Fibroblast of skin of right biceps (primary cell): Measurements from ENCODE around the gene ITGA5.

ENCODE experiments used
- DNase-seq: peaks from one replicate; pipeline ENCODE4 v3.0.0-alpha.2; 2013

Gene ITGA5

DNA sequence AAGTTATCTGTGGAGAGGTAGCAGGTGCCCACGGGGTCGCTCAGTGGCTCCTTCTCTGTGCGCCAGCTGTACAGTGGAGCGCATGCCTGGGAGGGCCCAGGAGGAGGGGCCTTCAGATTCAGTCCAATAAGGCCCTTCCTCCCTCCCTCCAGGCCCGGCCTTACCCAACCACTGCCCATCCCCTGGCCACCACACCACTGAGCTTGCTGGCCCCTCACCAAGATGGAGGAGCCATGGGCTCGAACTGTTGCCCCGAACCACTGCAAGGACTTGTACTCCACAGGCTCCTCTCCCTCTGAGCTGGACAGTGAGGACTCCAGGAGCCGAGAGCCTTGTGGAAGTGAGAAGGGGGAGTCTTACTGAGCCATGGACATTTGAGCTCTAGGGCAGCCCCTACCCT lies 9.8 kb downstream of the ITGA5 start:
- DNase-seq, result no peak

DNA sequence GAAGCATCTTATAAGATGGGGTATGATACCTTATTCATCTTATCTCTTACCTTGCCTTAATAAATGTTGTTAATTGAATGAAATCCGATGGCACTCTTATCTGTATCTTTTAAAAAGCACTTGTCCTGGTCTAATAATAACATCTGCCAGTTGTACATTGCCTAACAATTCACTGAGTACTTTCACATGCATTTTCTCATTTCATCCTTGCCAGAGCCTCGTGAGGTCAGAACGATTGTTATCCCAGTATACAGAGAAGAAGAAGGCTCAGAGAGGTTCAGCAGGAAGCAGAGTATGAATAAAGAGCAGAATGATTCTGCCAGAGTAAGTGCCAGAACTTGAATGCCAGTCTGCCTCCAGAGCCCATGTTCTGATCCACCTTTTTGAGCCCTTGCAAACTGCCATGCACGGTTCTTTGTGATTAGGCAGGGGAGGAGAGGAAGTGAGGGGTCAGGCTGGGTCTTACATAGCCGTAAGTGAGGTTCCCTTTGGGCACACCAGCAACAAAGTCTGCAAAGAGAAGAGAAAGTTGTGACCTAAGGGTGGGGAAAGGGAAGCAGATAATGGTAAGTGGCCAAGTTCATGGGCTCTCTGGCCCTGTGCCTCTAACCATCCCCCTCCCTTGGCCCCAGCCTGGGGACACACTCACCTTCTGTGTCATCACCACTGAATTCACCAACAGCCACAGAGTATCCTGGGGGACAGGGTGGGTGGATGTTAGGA lies 11.7 kb downstream of the ITGA5 start:
- no peak for DNase-seq

DNA sequence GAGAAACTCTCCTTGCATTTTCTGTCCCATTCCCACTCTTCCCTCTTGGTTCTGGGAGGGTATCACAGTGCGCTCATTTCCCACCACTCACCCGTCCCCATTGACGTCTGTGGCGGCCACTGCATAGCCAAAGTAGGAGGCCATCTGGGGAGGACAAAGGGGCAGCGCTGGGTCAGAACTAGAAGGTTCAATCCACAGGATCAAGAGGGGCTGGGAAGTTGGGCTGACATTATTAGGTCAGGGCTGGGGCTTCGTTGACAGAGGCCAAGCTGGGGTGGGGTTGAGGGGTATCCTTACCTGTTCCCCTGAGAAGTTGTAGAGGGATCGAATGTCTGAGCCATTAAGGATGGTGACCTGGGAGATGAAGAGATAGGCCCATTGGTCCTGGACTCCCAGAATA lies 13.5 kb downstream of the ITGA5 start:
- DNase-seq, result no peak

DNA sequence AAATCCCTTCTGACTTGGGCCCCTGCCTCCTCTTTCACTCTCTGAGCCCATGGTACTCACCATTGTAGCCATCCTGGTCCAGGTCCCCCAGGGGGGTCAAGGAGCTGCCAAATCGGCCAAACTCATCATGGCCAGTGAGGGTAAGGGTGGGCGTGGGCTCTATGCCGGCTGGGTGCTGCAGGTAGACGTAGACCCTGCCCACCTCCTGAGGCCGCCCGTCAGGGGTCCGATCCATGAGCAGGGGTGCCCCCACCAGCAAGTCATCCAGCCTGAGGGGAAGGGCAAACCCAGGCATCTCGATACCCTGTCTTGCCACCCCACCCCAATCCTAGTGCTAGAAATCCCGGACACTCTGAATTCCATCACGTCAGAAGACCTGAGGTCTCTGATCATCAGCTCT lies 14.0 kb downstream of the ITGA5 start:
- DNase-seq, result no peak

GRCh38 chr12:54404061-54405004 lies 14.7 kb downstream of the ITGA5 start:
- peak; percentile 50 for DNase-seq

DNA sequence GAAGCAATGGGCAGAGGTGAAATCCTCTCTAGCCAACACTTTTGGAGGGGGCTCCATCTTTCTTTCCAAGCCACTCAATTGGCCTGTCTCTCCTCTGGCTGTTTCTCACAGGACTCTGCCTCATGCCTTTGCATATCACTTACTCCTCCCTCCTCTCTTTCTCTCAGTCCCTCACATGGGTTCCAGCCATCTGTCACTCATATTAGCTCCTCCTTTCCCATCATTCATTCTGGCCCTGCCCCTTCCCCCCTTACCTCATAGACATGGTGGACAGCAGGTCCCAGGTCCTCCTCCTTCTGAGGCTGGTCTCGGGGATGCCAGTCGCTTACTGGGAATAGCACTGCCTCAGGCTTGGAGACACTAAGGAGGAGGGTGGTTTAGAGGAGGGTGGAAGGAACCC lies 17.9 kb downstream of the ITGA5 start:
- DNase-seq, result no peak

DNA sequence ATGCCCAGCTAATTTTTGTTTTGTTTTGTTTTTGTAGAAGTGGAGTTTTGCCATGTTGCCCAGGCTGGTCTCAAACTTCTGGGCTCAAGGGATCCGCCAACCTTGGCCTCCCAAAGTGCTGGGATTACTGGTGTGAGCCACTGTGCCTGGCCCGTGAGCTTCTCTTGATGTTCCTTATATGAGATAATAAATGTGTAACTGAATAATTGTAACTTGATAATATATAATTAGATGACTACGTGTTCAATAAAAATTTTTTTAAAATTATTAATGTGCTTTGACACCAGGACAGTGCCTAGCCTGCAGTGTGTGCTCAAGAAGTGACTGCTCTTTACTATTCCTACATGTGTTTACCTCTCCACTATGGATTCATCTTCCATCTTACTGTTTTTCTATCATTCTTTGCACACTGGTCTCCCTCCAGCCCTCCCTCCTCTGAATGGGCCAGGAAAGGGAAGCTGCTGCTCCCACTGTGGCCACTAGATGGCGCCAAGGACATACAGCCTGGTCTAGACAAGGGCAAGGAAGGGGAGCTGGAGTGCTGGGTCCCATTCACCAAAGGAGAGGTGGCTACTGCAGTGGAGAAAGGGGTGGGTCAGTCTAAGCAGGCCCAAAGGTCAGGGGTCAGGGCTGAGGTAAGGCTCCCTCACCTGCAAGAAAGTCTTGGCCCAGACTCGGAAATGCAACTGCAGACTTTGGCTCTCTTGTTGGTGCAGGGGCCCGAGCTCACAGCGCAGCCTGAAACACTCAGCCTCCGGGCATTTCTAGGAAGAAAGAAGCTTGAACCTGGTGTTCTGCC lies 19.9 kb downstream of the ITGA5 start:
- peak; percentile 81 for DNase-seq

- DNase-seq, result no peak
These were observed 20.8 kb downstream of the ITGA5 start for GRCh38 chr12:54398218-54398617.

DNA sequence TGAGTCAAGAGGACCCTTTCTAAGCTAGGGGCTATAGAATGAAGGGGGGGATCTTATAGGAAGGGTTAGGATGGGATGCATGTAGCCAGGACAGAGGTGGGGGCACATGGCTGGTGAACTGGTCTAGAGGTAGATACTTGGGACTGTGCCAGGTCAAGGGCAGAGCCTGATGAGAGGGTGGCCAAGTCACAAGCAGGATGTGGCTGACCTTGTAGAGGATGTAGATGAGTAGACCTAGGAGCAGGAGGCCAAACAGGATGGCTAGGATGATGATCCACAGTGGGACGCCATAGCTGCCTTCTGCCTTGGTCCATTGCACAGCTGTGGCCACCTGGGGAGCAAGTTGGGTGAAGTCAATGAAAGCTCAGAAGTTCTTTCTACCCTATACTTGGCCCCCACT lies 21.9 kb downstream of the ITGA5 start:
- DNase-seq, result no peak

GRCh38 chr12:54395545-54395944 lies 23.5 kb downstream of the ITGA5 start:
- DNase-seq, result no peak

DNA sequence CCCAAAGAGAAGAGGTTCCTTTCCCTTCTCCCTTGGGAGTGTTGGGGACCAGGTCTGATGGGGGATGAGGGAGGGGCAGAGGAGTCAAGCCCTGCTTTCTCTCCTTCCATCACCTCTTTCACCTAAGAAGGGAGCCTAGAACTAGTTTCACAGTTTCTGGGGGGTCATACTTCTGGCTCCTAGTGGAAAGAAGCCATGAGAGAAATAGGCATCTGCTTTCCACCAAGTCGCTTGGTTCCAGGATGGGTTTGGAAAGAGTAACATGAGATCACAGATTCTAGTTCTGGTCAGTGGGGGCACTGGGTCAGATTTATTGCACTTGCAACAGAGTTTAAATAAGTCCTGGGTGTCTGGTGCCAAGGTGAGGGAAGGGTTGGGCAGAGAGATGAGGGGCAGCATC lies 24.1 kb downstream of the ITGA5 start:
- no peak for DNase-seq

DNA sequence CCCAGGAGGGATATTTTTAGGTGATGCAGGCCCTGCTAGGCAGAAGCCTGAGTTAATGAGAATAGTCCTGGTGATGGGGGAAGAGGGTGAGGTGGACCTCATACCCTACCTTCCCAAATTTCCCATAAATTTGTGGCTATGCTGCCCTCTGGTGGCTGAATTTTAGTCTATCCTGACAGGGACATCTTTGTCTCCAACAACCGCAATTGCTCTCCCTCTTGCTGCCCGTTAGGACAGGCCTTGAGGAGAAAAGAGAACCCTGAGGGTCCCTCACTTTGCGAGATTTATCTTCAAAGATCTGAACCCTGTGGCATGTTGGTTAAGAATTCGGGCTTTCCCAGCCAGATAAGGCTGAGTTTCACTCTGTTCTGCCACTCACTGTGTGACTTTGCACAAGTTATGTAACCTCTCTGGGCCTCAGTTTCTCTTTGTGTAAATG lies 24.8 kb downstream of the ITGA5 start:
- peak; percentile 56 for DNase-seq

DNA sequence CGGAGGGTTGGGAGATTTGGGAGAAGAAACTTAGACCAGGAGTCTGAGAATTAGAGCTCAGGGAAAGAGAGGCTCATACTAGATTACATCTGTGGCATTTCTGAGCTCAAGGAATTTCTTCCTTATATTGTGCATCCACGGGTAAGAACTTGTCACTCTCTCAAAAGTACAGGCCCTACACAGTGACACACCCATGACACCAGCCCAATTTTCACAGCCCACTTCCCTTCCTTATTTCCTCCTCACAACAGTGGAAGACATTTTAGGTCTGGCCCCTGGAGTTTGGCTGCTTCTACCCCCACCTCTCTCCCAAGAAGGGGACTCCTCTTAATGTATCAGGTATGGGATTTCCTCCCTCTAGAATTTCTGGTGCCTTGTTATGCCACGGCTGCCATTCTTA lies 25.3 kb downstream of the ITGA5 start:
- no peak for DNase-seq

DNA sequence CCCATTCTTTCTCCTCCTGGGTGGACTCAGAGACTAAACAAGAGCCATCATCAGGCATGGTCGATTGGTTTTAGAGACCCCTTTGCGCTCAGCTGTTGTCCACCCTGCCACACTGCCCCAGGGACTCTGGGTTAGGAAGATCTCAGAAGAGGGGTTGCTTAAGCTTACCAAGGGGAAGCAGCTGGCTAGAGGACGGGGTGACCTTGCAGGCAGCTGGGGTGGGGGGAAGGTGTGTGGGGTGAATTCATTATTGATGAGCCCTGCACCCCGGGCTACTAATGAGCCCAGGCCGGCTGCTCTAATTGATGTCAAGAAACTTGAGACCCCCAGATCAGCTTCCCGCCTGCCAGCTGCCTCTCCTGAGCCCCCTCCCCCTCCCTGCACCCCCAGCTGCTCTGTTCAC lies 25.9 kb downstream of the ITGA5 start:
- no peak for DNase-seq

DNA sequence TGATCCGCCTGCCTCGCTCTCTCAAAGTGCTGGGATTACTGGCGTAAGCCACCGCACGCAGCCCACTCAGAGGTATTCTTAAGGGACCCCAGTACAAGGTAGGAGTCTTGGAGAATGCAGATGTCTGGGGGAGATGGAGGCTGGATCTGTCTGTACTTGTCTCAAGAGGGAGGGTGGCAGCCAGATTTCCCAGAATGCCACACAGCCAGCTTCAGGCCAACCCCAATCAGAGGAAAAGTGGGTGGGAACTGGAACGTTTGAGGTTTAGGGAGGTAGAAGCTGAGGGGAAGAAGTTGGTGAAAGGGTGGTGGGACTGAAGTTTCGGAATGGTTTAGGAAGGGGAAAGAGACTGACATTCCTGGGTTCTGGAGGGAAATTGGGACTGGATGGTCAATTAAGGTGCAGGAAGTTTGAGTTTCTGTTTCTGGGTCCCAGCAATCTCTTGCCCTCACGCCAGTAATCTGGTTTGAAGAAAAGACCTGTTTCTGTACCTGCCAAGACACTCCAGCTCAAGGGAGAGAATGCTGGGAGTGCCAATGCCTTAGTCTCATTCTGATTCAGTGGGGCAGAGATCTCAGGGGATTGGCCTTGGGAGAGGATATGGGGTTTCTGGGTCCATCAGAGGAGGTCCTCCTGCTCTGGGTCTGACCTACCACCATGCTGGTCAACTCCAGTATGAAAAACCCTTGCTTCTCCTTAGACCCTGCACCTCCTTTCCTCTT lies 26.4 kb downstream of the ITGA5 start:
- DNase-seq, result no peak

DNA sequence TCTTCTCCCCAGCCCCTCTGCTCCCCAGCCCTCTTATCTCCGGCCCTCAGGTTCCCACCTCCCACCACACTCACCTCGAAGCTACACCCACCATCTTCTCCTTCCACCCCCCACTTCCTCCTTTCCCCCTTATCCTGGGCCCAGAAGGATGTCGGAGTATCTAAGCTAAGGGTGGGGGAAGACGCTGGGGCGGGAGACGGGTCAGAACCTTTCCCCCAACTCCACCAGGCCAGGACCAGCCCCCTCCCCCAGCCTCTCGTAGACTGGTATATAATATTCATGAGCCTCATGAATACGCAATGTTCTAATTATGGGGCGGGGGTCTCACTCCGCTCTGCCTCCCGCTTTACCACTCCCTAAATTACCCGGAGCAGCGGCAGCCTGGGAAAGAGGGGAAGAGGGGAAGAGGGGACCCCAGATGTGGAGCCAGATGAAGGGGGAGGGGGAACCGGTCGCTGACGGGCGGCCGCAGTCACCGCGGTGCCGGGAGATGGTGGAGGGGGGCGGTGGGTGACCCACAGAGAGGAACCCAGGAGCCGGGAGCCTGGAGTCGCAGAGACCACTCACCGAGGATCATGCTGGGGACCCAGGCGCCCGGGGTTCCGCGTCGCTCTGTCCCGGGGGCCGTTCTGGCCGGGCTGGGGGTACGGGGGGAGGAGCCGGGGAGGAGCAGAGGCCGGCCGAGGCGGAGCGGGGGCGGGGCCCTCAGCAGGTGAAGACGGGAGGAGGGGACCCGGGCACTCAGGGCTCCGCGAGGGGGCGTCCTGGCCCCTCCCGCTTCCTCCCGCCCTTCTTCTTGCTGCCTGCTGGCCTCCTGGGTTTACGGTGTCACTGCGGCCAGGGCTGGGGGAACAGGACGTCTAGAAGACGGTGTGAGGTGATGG lies 28.2 kb downstream of the ITGA5 start:
- no peak for DNase-seq

GRCh38 chr12:54390176-54390667 lies 28.8 kb downstream of the ITGA5 start:
- no peak for DNase-seq

DNA sequence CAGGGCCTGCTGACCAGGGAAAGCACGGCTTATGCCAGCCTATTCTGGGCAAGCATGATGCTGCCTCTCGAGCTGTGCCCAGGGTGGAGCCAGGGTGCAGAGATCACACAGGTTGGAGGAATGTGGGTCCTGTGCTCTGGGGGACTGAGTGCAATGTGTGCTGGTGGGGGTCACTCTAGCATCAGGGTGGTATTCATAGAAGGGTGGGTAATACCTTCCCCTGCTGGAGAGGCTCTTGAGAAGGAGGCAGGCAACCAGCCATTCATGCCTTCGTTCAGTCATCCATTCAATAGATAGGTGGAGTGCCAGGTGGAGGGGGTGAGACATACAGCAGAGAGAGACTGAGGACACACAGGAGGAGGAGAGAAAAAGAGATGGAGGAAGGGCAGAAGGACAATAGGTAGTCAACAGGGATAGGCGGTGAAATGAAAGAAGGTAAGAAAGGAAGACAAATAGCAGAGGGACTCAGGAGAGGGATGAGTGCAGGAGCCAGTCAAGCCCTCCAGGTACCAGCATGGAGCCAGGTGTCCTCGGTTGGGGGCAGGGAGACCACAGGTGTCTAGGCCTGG lies 29.4 kb downstream of the ITGA5 start:
- DNase-seq, result no peak

- DNase-seq, result no peak
These were observed 29.9 kb downstream of the ITGA5 start for GRCh38 chr12:54389134-54389508.

DNA sequence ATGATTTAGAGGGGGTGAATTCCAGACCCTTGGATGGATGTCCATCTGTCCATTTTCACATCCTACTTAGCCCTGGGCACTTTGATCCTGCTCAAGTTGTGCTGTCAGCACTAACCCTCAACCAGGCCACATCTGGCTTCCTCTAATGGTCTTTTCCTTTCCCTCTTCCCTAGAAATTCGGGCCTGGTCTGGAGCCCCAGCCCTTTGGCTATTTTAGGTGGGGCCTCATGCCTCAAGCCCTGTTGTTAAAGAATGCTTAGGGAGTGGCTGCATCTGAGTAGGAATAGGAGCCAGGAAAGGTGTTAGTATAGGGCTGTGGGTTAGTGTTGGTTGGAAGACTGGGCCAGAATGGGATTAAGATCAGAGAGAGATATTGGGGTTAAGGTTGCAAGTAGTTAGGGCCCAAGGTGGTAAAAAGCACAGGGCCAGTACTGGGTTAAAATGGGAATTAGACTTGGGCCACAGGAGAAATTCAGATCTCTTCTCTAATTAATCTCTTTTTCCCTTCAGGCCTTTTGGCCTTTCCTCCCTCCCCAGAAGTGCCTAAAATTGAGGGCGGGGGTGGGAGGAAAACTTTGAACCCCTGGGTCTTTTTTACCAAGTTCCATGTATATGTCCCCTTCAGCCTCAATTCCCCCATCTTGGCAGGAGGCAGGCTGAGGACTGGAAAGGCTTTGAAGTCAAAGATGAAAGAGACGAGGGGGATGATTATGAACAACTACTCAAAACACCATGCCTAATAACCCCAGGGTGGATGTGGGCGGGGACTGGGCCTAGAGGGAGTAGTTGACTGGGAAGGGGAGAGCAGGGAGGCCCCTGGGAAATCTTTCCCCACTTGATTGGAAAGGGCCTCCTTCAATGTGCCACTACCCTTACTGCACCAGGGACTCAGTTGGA lies 30.6 kb downstream of the ITGA5 start:
- no peak for DNase-seq
